HG02571 (cell line): ENCODE results near the gene ZEB2.

Source experiments
- ATAC-seq: cut with Tn5 transposase; IDR thresholded peaks from one replicate; pipeline ENCODE4 v1.9.1; 2021; ENCODE audit warnings: mild to moderate bottlenecking, moderate library complexity; ENCODE audit not compliant: unreplicated experiment

The ZEB2 gene

GRCh38 chr2:144453486-144454158 is 66.3 kb downstream of the ZEB2 start:
- no peak for ATAC-seq

GRCh38 chr2:144452989-144453336 is 67.0 kb downstream of the ZEB2 start:
- no peak for ATAC-seq

GRCh38 chr2:144452169-144452988 is 67.5 kb downstream of the ZEB2 start:
- no peak for ATAC-seq

DNA sequence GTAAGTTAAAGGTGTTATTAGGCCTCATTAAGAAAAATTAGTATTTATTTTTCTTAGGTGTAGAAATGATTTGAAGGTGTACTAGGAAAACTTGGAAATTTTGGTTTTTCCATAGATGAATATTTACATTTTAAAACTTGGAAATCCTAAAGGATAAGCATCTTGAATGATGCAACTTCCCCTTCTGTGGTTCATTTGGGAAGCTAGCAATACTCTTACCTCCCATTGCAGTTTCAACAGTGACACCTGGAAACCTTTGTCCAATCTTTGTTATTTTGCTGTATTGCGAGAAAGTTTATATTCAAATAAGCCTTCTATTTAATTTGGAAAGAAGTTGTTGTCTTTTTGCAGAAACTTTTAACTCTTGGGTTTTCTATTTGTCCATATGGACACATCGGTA is 68.5 kb downstream of the ZEB2 start:
- no peak for ATAC-seq

GRCh38 chr2:144449028-144449406 is 70.9 kb downstream of the ZEB2 start:
- ATAC-seq = peak; percentile 74

DNA sequence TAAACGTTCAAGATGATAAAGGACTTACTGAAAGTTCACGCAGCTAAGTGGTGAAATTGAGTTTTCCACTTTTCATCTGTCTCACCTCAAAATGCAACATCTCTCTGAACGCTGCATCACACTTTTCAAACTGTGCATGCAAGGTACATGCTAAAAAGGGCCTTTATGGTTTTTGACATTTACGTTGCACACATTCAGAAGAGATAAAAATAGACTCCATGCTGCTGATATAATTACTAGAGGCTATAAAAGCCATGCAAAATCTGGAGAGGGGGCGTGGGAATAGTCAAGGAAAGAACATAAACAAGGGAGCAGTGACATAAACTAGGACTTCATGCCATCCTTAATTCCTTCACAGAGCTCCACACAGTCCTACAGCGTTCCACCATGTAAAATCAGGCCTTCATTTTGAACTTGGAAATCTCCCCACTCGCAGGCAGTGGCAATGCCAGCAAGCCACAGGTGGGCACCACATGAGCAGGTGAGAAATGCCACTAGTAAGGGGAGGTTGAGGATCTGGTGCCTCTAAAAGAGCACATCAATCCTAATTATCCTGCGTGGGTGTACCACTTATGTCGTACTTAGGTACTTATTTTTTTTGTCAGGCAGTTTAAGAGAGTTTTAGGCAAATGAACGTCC is 71.4 kb downstream of the ZEB2 start:
- peak; percentile 5 for ATAC-seq

GRCh38 chr2:144447535-144447934 is 72.4 kb downstream of the ZEB2 start:
- no peak for ATAC-seq

GRCh38 chr2:144446136-144446535 is 73.8 kb downstream of the ZEB2 start:
- no peak for ATAC-seq

- ATAC-seq = no peak
These were observed 74.7 kb downstream of the ZEB2 start for GRCh38 chr2:144445196-144445595.

- ATAC-seq = no peak
These were observed 75.8 kb downstream of the ZEB2 start for GRCh38 chr2:144443837-144444817.

DNA sequence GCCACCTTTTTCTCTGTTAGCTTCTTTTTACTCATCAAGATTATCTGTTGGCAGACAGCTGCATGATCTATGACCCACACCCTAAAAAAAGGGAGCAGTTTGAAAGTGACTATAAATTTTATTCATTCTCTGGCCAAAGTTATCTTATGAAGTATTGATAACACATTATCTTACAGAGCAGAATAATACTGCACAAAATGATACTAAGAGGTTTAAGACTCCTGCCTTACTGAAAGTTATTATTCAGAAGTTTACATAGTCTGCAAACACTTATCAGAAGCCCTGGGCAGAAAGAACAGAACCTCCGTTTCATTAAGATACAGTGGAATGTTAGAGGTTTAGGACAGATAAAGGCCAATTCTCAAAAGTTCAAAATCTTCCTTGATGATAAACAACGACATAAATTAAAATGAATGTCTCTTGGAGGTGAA is 78.2 kb downstream of the ZEB2 start:
- ATAC-seq = no peak

DNA sequence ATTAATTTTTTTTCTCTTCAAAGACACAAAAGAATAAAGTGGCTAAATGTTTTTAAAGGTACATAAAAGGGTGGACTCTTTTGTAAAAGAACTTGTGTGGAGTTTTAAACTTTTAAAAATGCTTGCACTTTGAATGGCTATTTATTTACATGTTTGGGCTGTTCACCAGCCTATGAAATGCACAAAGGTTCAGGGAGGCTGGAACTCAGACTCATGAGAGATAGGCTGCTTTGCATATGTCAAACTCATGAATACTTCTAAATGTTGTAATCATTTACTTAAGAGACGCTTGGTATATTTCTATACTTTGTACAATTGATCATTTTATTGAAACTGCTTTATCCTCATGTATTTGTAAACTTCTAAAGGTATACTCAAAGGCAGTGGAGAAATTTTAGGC is 79.9 kb downstream of the ZEB2 start:
- ATAC-seq = no peak

GRCh38 chr2:144438801-144439631 is 80.9 kb downstream of the ZEB2 start:
- no peak for ATAC-seq

DNA sequence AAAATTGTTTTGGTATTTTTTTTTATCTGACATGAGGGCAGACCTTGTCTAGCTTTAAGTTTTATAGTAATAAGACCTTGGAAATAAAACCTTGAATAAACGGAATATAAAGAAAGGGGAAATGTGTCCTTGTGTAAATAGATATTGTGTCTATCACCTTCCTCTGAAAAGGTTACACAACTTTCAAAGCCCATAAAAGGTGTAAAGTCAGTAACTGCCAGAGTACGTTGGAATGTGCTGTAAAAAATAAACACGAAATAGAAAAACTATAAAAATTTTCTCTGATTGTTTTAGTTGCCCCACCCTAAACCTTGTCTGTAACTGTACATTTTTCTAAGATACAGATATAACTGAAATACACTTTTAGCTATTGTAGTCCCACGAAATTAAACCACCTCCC is 82.3 kb downstream of the ZEB2 start:
- no peak for ATAC-seq

GRCh38 chr2:144434425-144435222 is 85.3 kb downstream of the ZEB2 start:
- ATAC-seq = no peak

- ATAC-seq = no peak
These were observed 87.0 kb downstream of the ZEB2 start for GRCh38 chr2:144432921-144433320.

DNA sequence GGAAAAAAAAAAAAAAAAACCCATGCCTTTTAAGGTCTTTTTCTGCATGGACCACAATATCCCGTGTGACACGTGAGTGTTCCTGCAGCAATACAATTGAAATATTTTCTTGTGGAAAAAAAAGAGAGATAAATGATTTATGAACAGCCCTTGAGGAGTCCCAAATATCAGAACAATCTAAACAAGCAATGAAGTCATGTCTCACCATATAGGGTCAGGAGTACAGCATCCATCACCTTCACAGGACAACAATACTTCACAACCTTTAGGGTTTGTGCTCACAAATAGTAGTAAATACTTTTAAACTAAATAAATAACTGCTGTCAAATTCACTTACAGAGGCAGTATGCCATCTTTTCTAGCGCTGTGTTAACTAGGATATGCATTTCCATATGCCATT is 87.9 kb downstream of the ZEB2 start:
- ATAC-seq = no peak

DNA sequence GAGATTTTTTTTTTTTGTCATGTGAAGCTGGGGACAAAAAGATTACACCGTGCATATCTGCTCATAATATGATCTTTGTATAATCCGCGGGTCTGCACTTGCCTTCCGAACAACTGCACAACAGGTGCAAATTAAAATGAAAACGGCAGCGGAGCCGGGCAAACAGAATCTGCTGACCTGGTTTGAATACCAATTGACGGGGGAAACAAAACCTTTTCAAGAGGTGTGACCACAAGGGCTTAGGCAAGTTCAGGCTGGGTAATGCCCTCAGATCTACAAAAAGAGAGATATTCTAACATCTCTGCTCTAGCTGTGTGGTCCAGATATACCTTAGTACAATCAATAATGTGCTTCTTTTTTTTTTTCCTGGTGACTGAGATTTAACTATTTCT is 88.5 kb downstream of the ZEB2 start:
- no peak for ATAC-seq

- peak; percentile 94 for ATAC-seq
These were observed 89.1 kb downstream of the ZEB2 start for GRCh38 chr2:144430722-144431391.
